GM21515 (cell line): ENCODE data around the gene SLC27A1.
"Not testable (repeated sequence)": the region's sequence is repeated elsewhere in the genome, so short reads cannot be mapped to it uniquely, and the experiment has no call there.

ENCODE experiments used
- ATAC-seq: cut with Tn5 transposase; IDR thresholded peaks from one replicate; pipeline ENCODE4 v1.9.1; 2021; ENCODE audit not compliant: unreplicated experiment

The SLC27A1 gene

GRCh38 chr19:17456127-17456526 lies 14.2 kb upstream of the SLC27A1 start:
- no peak for ATAC-seq

- no peak for ATAC-seq
These were observed 12.7 kb upstream of the SLC27A1 start for GRCh38 chr19:17457616-17458015.

GRCh38 chr19:17458970-17459369 lies 11.4 kb upstream of the SLC27A1 start:
- no peak for ATAC-seq

- ATAC-seq, result no peak
These were observed 9.7 kb upstream of the SLC27A1 start, which contains the start of gene NXNL1 for GRCh38 chr19:17460372-17461230. NXNL1 (minus strand) TSS chr19:17460926; CDS start chr19:17460869, 57 bp downstream.

- ATAC-seq, result no peak
These were observed 3.9 kb upstream of the SLC27A1 start for GRCh38 chr19:17466487-17466850.

- no peak for ATAC-seq
These were observed 2.6 kb upstream of the SLC27A1 start for GRCh38 chr19:17467471-17468301.

GRCh38 chr19:17468302-17469091 lies 1.8 kb upstream of the SLC27A1 start:
- no peak for ATAC-seq

- no peak for ATAC-seq
These were observed 1.2 kb upstream of the SLC27A1 start for GRCh38 chr19:17469092-17469480.

- ATAC-seq, result peak; percentile 45
These were observed 750 bp upstream of the SLC27A1 start for GRCh38 chr19:17469481-17470067.

- no peak for ATAC-seq
These were observed 1.2 kb downstream of the SLC27A1 start for GRCh38 chr19:17471410-17472125.

GRCh38 chr19:17473041-17473440 lies 2.7 kb downstream of the SLC27A1 start:
- ATAC-seq, result no peak

- not testable (repeated sequence) for ATAC-seq
These were observed 4.8 kb downstream of the SLC27A1 start for GRCh38 chr19:17475011-17475540.

GRCh38 chr19:17475541-17476115 lies 5.3 kb downstream of the SLC27A1 start:
- ATAC-seq, result no peak

GRCh38 chr19:17479325-17479791 lies 9.0 kb downstream of the SLC27A1 start:
- no peak for ATAC-seq

- no peak for ATAC-seq
These were observed 11.7 kb downstream of the SLC27A1 start for GRCh38 chr19:17481986-17482385.

GRCh38 chr19:17482877-17483604 lies 12.7 kb downstream of the SLC27A1 start:
- no peak for ATAC-seq

GRCh38 chr19:17483605-17484002 lies 13.3 kb downstream of the SLC27A1 start:
- no peak for ATAC-seq

- no peak for ATAC-seq
These were observed 14.3 kb downstream of the SLC27A1 start for GRCh38 chr19:17484520-17485185.
